CD4-positive, alpha-beta T cell treated with Interleukin-2 at 100 ng/mL for 4 hours (primary cell): ENCODE results near the gene GPNMB.
"Not testable (repeated sequence)": the region's sequence is repeated elsewhere in the genome, so short reads cannot be mapped to it uniquely, and the experiment has no call there.

Experiments used
- DNase-seq: peaks from one replicate; pipeline ENCODE4 v3.0.0-alpha.2; 2020; ENCODE audit warnings: low spot score

The GPNMB gene

DNA sequence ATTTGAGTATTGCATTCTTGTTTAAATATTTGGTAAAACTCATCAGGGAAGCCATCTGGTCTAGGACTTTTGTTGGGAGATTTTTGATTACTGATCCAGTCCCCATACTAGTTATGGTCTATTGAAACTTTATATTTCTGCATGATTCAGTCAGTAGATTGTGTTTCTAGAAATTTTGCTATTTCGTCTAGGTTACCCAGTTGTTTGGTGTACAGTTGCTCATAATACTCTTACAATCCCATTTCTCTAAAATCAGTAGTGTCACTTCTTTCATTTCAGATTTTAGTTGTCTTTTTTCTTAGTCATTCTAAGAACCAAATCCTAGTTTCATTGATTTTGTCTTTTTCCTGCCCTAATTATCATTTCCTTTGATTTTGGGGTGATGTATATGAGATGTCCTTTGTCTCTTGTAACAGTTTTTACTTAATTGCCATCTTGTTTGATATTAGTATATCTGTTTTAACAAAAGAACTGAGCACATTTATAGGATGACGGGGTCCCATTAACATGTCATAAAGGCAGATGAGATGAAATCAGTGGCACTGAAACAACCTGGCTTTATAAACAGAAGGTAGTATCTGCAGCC, 60.5 kb downstream of the GPNMB start:
- DNase-seq: no peak

DNA sequence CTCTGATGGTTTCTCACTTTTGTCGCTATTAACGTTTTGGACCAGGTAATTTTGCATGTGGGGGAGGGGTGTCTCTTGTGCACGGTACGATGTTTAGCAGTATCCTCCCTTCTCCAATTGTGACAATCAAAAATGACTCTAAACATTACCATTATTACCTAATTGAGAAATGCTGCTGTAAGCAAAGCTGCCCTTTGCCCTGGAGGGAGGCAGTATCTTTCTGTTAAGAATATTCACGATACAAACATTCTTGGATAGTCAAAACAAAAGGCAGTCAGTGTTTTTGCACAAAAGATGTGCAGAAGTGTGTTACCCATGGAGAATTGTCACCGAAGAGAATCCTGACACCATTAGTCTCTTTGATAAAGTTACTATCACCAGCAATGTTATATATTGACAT, 62.2 kb downstream of the GPNMB start:
- no peak for DNase-seq

DNA sequence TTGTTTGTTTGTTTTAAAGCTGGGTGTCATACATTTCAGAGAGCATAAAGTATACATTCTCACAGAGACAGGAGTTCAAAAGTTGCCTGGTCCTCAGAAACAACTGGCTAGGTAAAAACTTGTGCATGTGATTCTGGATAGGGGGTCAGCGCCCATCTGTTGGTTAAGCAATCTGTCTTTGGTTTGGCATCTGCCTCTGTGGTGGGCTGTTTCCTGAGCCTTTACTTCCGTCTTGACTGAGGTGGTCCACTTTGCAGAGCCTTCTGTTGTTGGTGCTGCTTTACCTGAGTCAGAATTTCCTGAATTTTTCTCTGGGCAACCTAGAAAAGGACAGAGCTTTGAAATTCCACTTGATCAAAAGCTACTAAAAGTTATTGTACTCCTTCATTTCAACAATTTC, 65.6 kb downstream of the GPNMB start:
- DNase-seq: not testable (repeated sequence)

DNA sequence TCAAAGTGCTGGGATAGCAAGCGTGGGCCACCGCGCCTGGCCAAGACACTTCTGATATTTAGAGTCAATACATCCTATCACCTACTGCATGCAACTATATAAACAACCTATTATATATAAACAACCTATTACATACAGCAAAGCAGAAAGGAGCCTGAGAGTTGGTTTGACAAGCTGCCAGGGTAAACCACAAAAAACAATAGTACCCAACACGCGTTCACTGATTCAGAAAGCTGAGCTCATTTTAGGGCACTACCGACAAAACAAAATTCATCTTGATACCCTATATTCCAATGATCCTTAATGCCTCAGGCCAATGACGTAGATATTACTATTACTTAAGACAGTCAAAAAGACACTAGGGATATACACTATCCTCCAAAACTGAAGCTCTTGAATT, 68.8 kb downstream of the GPNMB start:
- DNase-seq: no peak
